Astrocyte (in vitro differentiated cells and primary cell): ENCODE measurements around the gene PPP3CA. TPM values are rescaled to one million over a fixed set of nuclear protein-coding genes. Genes with fewer than 3 reads are reported as not detected.
"Not testable (repeated sequence)": the region's sequence is repeated elsewhere in the genome, so short reads cannot be mapped to it uniquely, and the experiment has no call there.

Source experiments
- DNase-seq: peaks from one replicate; pipeline ENCODE4 v3.0.0-alpha.2; 2010; ENCODE audit warnings: low read depth
- FAIRE-seq: peaks from 2 replicates; lab custom pipeline; 2011; peaks lifted over from hg19 to GRCh38; lab: Jason Lieb, UNC
- H2AFZ ChIP-seq: 2 replicates; pipeline ENCODE4 v1.6.0; 2012; ENCODE audit warnings: low read depth, low read length, inconsistent platforms
- H3K27ac ChIP-seq: 2 replicates; pipeline ENCODE4 v1.5.1; 2011; ENCODE audit warnings: low read depth, low read length, inconsistent platforms
- H3K27me3 ChIP-seq: 2 replicates; pipeline ENCODE4 v1.6.0; 2011; ENCODE audit warnings: low read length, inconsistent platforms; ENCODE audit not compliant: insufficient read depth
- H3K36me3 ChIP-seq: 2 replicates; pipeline ENCODE4 v1.5.1; 2011; ENCODE audit warnings: low read length, inconsistent platforms; ENCODE audit not compliant: insufficient read depth
- H3K4me1 ChIP-seq: 2 replicates; pipeline ENCODE4 v1.5.1; 2011; ENCODE audit warnings: low read length, inconsistent platforms; ENCODE audit not compliant: insufficient read depth
- H3K4me2 ChIP-seq: 2 replicates; pipeline ENCODE4 v1.6.0; 2012; ENCODE audit warnings: low read length, inconsistent platforms
- H3K4me3 ChIP-seq: 2 replicates; pipeline ENCODE4 v1.5.1; 2011; ENCODE audit warnings: low read depth, mild to moderate bottlenecking, low read length, inconsistent platforms; ENCODE audit not compliant: insufficient read depth
- H3K79me2 ChIP-seq: 2 replicates; pipeline ENCODE4 v1.6.0; 2012; ENCODE audit warnings: mild to moderate bottlenecking, low read length, inconsistent platforms; ENCODE audit not compliant: insufficient read depth
- H3K9ac ChIP-seq: 2 replicates; pipeline ENCODE4 v1.6.0; 2012; ENCODE audit warnings: mild to moderate bottlenecking, low read length, inconsistent platforms
- H3K9me3 ChIP-seq: 2 replicates; pipeline ENCODE4 v1.5.1; 2012; ENCODE audit warnings: low read depth, mild to moderate bottlenecking, low read length, inconsistent platforms; ENCODE audit not compliant: insufficient read depth
- H4K20me1 ChIP-seq: 2 replicates; pipeline ENCODE4 v1.6.0; 2012; ENCODE audit warnings: low read length, inconsistent platforms; ENCODE audit not compliant: insufficient read depth
- H3K27ac Mint-ChIP-seq: one replicate; pipeline ENCODE4 v1.8.0; 2021; ENCODE audit warnings: mild to moderate bottlenecking, mixed read lengths; ENCODE audit not compliant: unreplicated experiment
- H3K27me3 Mint-ChIP-seq: one replicate; pipeline ENCODE4 v1.8.0; 2021; ENCODE audit warnings: low read depth, mixed read lengths; ENCODE audit not compliant: unreplicated experiment
- H3K36me3 Mint-ChIP-seq: one replicate; pipeline ENCODE4 v1.8.0; 2021; ENCODE audit warnings: low read depth, mixed read lengths; ENCODE audit not compliant: unreplicated experiment
- H3K4me1 Mint-ChIP-seq: one replicate; pipeline ENCODE4 v1.8.0; 2021; ENCODE audit warnings: low read depth, mixed read lengths; ENCODE audit not compliant: unreplicated experiment
- H3K4me3 Mint-ChIP-seq: one replicate; pipeline ENCODE4 v1.8.0; 2021; ENCODE audit warnings: mild to moderate bottlenecking, moderate library complexity, mixed read lengths; ENCODE audit not compliant: unreplicated experiment
- H3K9me3 Mint-ChIP-seq: one replicate; pipeline ENCODE4 v1.8.0; 2021; ENCODE audit warnings: mild to moderate bottlenecking, mixed read lengths; ENCODE audit not compliant: unreplicated experiment
- EZH2 ChIP-seq: IDR thresholded peaks from 2 replicates; pipeline ENCODE4 v1.6.1; 2012; ENCODE audit warnings: mild to moderate bottlenecking, low read length, inconsistent platforms; ENCODE audit not compliant: insufficient read depth
- total RNA-seq: library from RNA; stranded (reverse); gene quantifications from 2 replicates; pipeline ENCODE4 v1.2.1, GENCODE V29; 2021
- TF ChIP-seq, protein P1 (sequence below): IDR thresholded peaks from 2 replicates; pipeline ENCODE4 v1.5.1; 2011; ENCODE audit warnings: low read depth, mild to moderate bottlenecking, inconsistent platforms, low read length, moderate library complexity; ENCODE audit not compliant: insufficient read depth

The PPP3CA gene
- total RNA-seq, 1 donor from 2014 or later = 101 TPM

DNA sequence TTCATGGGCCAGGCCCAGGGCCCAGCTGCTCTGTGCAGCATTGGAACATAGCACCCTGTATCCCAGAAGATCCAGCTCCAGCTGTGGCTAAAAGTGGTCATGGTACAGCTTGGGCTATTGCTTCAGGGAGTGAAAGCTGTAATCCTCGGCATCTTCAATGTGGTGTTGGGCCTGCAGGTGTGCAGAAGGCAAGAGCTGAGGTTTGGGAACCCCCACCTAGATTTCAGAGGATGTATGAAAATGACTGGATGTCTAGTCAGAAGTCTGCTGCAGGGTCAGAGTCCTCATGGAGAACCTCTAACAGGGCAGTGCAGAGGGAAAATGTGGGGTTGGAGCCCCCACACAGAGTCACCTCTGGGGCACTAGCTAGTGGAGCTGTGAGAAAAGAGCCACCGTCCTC lies 341.7 kb downstream of the PPP3CA start:
- Mint-ChIP-seq H3K4me1 (no peaks in the 10 kb centered on the region), H3K4me3 (no peak overlapping the region), H3K27ac (no peak overlapping the region), H3K36me3 (no peaks in the 10 kb centered on the region), H3K9me3 (peaks cover 3% of the 10 kb centered on the region), H3K27me3 (no peaks in the 10 kb centered on the region)
- Histone ChIP-seq H3K36me3 (no peaks in the 10 kb centered on the region), H3K4me1 (no peaks in the 10 kb centered on the region), H3K4me2 (no peak overlapping the region), H3K27me3 (no peaks in the 10 kb centered on the region), H2AFZ (no peak overlapping the region), H4K20me1 (no peaks in the 10 kb centered on the region), H3K9ac (no peak overlapping the region), H3K9me3 (no peaks in the 10 kb centered on the region), H3K27ac (no peak overlapping the region), H3K4me3 (no peak overlapping the region), H3K79me2 (no peaks in the 10 kb centered on the region)
- DNase-seq (no peak), FAIRE-seq (no peak)
- TF ChIP-seq, protein P1, sequence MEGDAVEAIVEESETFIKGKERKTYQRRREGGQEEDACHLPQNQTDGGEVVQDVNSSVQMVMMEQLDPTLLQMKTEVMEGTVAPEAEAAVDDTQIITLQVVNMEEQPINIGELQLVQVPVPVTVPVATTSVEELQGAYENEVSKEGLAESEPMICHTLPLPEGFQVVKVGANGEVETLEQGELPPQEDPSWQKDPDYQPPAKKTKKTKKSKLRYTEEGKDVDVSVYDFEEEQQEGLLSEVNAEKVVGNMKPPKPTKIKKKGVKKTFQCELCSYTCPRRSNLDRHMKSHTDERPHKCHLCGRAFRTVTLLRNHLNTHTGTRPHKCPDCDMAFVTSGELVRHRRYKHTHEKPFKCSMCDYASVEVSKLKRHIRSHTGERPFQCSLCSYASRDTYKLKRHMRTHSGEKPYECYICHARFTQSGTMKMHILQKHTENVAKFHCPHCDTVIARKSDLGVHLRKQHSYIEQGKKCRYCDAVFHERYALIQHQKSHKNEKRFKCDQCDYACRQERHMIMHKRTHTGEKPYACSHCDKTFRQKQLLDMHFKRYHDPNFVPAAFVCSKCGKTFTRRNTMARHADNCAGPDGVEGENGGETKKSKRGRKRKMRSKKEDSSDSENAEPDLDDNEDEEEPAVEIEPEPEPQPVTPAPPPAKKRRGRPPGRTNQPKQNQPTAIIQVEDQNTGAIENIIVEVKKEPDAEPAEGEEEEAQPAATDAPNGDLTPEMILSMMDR = no peak
- no peak for TF ChIP-seq EZH2

- H3K4me3 Mint-ChIP-seq = no peak overlapping the region
- Histone ChIP-seq H3K9ac (no peak overlapping the region), H3K4me2 (no peak overlapping the region), H3K27ac (no peak overlapping the region), H3K9me3 (no peaks in the 10 kb centered on the region), H3K27me3 (no peaks in the 10 kb centered on the region), H2AFZ (no peak overlapping the region), H3K36me3 (no peaks in the 10 kb centered on the region), H3K79me2 (no peaks in the 10 kb centered on the region), H3K4me3 (no peak overlapping the region), H3K4me1 (no peaks in the 10 kb centered on the region), H4K20me1 (no peaks in the 10 kb centered on the region)
- H3K9me3 Mint-ChIP-seq = no peaks in the 10 kb centered on the region
- no peak for FAIRE-seq
- no peak overlapping the region for H3K27ac Mint-ChIP-seq
- TF ChIP-seq, protein P1 = no peak
- TF ChIP-seq EZH2 = no peak
- no peaks in the 10 kb centered on the region for H3K27me3 Mint-ChIP-seq
- no peak for DNase-seq
- no peaks in the 10 kb centered on the region for H3K36me3 Mint-ChIP-seq
- no peaks in the 10 kb centered on the region for H3K4me1 Mint-ChIP-seq
Measured at GRCh38 chr4:101000496-101000895, 346.8 kb downstream of the PPP3CA start.

- Mint-ChIP-seq H3K4me1 (peaks cover 8% of the 10 kb centered on the region), H3K27ac (no peak overlapping the region), H3K27me3 (no peaks in the 10 kb centered on the region), H3K36me3 (no peaks in the 10 kb centered on the region), H3K9me3 (no peaks in the 10 kb centered on the region), H3K4me3 (no peak overlapping the region)
- no peak for DNase-seq
- no peaks in the 10 kb centered on the region for H3K79me2 ChIP-seq
- H3K4me3 ChIP-seq = no peak overlapping the region
- no peak for FAIRE-seq
- no peaks in the 10 kb centered on the region for H4K20me1 ChIP-seq
- peaks cover 8% of the 10 kb centered on the region for H3K4me1 ChIP-seq
- no peak overlapping the region for H3K27ac ChIP-seq
- no peaks in the 10 kb centered on the region for H3K36me3 ChIP-seq
- no peak overlapping the region for H2AFZ ChIP-seq
- H3K9ac ChIP-seq = no peak overlapping the region
- no peaks in the 10 kb centered on the region for H3K9me3 ChIP-seq
- no peak overlapping the region for H3K4me2 ChIP-seq
- TF ChIP-seq, protein P1 = no peak
- no peak for TF ChIP-seq EZH2
- H3K27me3 ChIP-seq = no peaks in the 10 kb centered on the region
Measured at GRCh38 chr4:100995671-100996070, 351.7 kb downstream of the PPP3CA start.

DNA sequence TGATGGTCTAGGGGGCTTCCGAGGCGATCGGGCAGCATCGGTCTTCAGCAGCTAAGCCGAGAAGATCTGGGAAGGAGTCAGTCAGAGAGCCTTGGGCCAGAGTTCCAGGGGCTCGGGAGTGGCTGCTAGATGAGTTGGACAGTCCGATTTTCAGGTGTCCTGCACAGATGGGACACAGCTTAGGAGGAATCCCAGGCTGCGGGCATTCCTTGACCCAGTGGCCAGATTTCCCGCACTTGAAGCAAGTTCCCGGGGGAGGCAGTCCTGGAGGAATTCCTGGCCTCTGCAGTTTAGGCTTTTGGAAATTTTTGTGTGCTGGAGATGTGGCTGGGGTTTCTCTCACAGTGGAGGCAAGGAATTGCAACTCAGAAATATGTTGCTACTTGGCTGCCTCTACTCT lies 352.3 kb downstream of the PPP3CA start:
- not testable (repeated sequence) for H3K79me2 ChIP-seq, H3K4me1 ChIP-seq, H2AFZ ChIP-seq, H3K27ac ChIP-seq, H3K4me2 ChIP-seq, H4K20me1 ChIP-seq, H3K36me3 Mint-ChIP-seq, H3K27me3 ChIP-seq, H3K4me3 ChIP-seq, H3K4me3 Mint-ChIP-seq, H3K9me3 Mint-ChIP-seq, H3K27ac Mint-ChIP-seq, DNase-seq, H3K36me3 ChIP-seq, H3K9ac ChIP-seq, H3K4me1 Mint-ChIP-seq, H3K9me3 ChIP-seq, FAIRE-seq, H3K27me3 Mint-ChIP-seq
